DOHH2 (cell line): ENCODE measurements around the gene TMEM109.
"Not testable (repeated sequence)": the region's sequence is repeated elsewhere in the genome, so short reads cannot be mapped to it uniquely, and the experiment has no call there.

Experiments
- H3F3A ChIP-seq: fragments of 200-600 bp; sonication (generic), shearing (Covaris generic); 2 replicates; pipeline ENCODE4 v1.6.0; 2016; ENCODE audit warnings: antibody characterized with exemption, mild to moderate bottlenecking; ENCODE audit not compliant: control insufficient read depth, insufficient read depth
- H3K27ac ChIP-seq: fragments of 200-600 bp; sonication (generic); 2 replicates; pipeline ENCODE4 v1.5.1; 2014; ENCODE audit warnings: low read depth, mild to moderate bottlenecking, low read length, moderate library complexity
- H3K27me3 ChIP-seq: fragments of 200-600 bp; sonication (generic); 2 replicates; pipeline ENCODE4 v1.6.1; 2014; ENCODE audit warnings: mild to moderate bottlenecking, low read length, mixed read lengths; ENCODE audit not compliant: control insufficient read depth
- H3K36me3 ChIP-seq: fragments of 200-600 bp; sonication (generic); 2 replicates; pipeline ENCODE4 v1.6.1; 2014; ENCODE audit warnings: mild to moderate bottlenecking, low read length, moderate library complexity, mixed read lengths; ENCODE audit not compliant: control insufficient read depth
- H3K4me1 ChIP-seq: fragments of 200-600 bp; sonication (generic); 2 replicates; pipeline ENCODE4 v1.6.1; 2014; ENCODE audit warnings: mild to moderate bottlenecking, low read length, mixed read lengths; ENCODE audit not compliant: control insufficient read depth
- H3K4me2 ChIP-seq: fragments of 200-600 bp; sonication (generic); 2 replicates; pipeline ENCODE4 v1.6.0; 2014; ENCODE audit warnings: mild to moderate bottlenecking, low read length, moderate library complexity
- H3K4me3 ChIP-seq: fragments of 200-600 bp; sonication (generic); 2 replicates; pipeline ENCODE4 v1.5.1; 2014; ENCODE audit warnings: mild to moderate bottlenecking, low read length, mixed read lengths
- H3K79me2 ChIP-seq: fragments of 200-600 bp; sonication (generic); 2 replicates; pipeline ENCODE4 v1.6.1; 2014; ENCODE audit warnings: mild to moderate bottlenecking, low read length, mixed read lengths; ENCODE audit not compliant: control insufficient read depth
- H3K9me2 ChIP-seq: fragments of 200-600 bp; sonication (generic); replicated peaks from 2 replicates; pipeline ENCODE4 v1.6.1; 2014; ENCODE audit warnings: mild to moderate bottlenecking, low read length, mixed read lengths; ENCODE audit not compliant: control insufficient read depth
- H3K9me3 ChIP-seq: fragments of 200-600 bp; sonication (generic); 2 replicates; pipeline ENCODE4 v1.6.1; 2014; ENCODE audit warnings: antibody characterized with exemption, low read length, mixed read lengths; ENCODE audit not compliant: control insufficient read depth, insufficient read depth
- H4K20me1 ChIP-seq: fragments of 200-600 bp; sonication (generic); 2 replicates; pipeline ENCODE4 v1.6.0; 2014; ENCODE audit warnings: low read depth, mild to moderate bottlenecking, antibody characterized with exemption, low read length, moderate library complexity; ENCODE audit not compliant: control insufficient read depth, insufficient read depth
- EZH2phosphoT487 ChIP-seq: fragments of 200-600 bp; sonication (generic); IDR thresholded peaks from 2 replicates; pipeline ENCODE4 v1.6.1; 2017; ENCODE audit warnings: borderline replicate concordance, mild to moderate bottlenecking, antibody characterized with exemption, low read length, moderate library complexity, mixed read lengths
- TF ChIP-seq, protein P1 (sequence below): fragments of 200-600 bp; sonication (generic); IDR thresholded peaks from one replicate; pipeline ENCODE4 v1.5.1; 2014; ENCODE audit warnings: antibody characterized with exemption, mild to moderate bottlenecking, low read depth, low read length; ENCODE audit not compliant: poor library complexity, severe bottlenecking

TMEM109 gene

DNA sequence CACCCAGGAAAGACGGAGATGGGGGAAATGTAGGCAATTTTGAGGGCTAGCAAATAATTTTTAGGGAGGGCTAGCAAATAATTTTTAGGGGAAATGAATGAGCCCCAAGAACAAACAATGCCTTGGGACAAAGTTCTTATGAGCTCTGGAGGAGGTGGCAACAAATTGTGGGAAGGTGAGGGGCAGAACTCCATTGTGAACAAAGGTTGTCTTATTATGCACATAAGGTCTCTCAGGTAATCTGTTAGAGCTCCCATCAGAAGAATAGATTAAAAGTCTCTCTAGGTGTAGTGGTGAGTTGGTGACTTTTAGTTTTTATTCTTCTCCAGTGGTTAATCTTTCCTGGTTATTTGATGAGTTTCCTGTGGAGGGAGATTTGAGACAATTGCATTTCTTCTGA lies 5.2 kb upstream of the TMEM109 start:
- Histone ChIP-seq H3K4me2 (no peak overlapping the region), H3F3A (peaks cover 11% of the 10 kb centered on the region)
- no peak for TF ChIP-seq EZH2phosphoT487
- TF ChIP-seq, protein P1, sequence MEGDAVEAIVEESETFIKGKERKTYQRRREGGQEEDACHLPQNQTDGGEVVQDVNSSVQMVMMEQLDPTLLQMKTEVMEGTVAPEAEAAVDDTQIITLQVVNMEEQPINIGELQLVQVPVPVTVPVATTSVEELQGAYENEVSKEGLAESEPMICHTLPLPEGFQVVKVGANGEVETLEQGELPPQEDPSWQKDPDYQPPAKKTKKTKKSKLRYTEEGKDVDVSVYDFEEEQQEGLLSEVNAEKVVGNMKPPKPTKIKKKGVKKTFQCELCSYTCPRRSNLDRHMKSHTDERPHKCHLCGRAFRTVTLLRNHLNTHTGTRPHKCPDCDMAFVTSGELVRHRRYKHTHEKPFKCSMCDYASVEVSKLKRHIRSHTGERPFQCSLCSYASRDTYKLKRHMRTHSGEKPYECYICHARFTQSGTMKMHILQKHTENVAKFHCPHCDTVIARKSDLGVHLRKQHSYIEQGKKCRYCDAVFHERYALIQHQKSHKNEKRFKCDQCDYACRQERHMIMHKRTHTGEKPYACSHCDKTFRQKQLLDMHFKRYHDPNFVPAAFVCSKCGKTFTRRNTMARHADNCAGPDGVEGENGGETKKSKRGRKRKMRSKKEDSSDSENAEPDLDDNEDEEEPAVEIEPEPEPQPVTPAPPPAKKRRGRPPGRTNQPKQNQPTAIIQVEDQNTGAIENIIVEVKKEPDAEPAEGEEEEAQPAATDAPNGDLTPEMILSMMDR = no peak

DNA sequence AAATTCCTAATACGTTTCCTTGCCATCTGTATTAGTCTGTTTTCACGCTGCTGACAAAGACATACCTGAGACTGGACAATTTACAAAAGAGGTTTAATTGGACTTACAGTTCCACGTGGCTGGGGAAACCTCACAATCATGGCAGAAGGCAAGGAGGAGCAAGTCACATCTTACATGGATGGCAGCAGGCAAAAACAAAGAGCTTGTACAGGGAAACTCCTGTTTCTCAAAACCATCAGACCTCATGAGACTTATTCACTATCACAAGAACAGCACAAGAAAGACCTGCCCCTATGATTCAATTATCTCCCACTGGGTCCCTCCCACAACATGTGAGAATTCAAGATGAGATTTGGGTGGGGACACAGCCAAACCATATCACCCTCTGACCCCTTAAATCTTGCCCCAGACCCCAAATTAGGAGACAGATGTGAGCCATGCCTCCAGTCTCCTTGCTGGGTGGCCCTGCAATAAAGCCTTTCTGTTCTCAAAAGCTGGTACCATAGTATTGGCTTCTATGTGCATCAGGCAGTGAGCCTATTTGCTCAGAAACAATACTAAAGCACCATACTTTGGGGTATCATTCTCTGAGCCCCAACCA lies 4.2 kb upstream of the TMEM109 start:
- peak overlapping the region; percentile 71 for H3K4me2 ChIP-seq
- H3K4me1 ChIP-seq = peaks cover 56% of the 10 kb centered on the region
- H4K20me1 ChIP-seq, H3K9me2 ChIP-seq, H3K27me3 ChIP-seq: not testable (repeated sequence)
- peaks cover 23% of the 10 kb centered on the region for H3K79me2 ChIP-seq
- H3K9me3 ChIP-seq = peaks cover 11% of the 10 kb centered on the region
- H3K27ac ChIP-seq = peak overlapping the region; percentile 63
- peaks cover 20% of the 10 kb centered on the region for H3K36me3 ChIP-seq
- H3K4me3 ChIP-seq = peak overlapping the region; percentile 62
- peaks cover 11% of the 10 kb centered on the region for H3F3A ChIP-seq

More for the DNA sequence above, 5.2 kb upstream of the TMEM109 start:
- H3K36me3 ChIP-seq = peaks cover 30% of the 10 kb centered on the region
- H3K27ac ChIP-seq = no peak overlapping the region
- H3K27me3 ChIP-seq = no peaks in the 10 kb centered on the region
- H3K4me1 ChIP-seq = peaks cover 65% of the 10 kb centered on the region
- peaks cover 25% of the 10 kb centered on the region for H3K79me2 ChIP-seq
- no peak overlapping the region for H3K4me3 ChIP-seq
- no peaks in the 10 kb centered on the region for H3K9me2 ChIP-seq
- H4K20me1 ChIP-seq = peaks cover 11% of the 10 kb centered on the region
- peaks cover 11% of the 10 kb centered on the region for H3K9me3 ChIP-seq

- Histone ChIP-seq H3K9me3 (peaks cover 11% of the 10 kb centered on the region), H3F3A (peaks cover 11% of the 10 kb centered on the region), H3K27ac (peak overlapping the region; percentile 63), H3K36me3 (peaks cover 15% of the 10 kb centered on the region), H3K27me3 (no peaks in the 10 kb centered on the region), H3K9me2 (no peaks in the 10 kb centered on the region), H3K4me1 (peaks cover 51% of the 10 kb centered on the region), H4K20me1 (peaks cover under 1% of the 10 kb centered on the region; the same call in 1 of the 2 replicates), H3K4me2 (peak overlapping the region; percentile 71), H3K4me3 (peak overlapping the region; percentile 62), H3K79me2 (peaks cover 23% of the 10 kb centered on the region)
- TF ChIP-seq EZH2phosphoT487 = no peak
- TF ChIP-seq, protein P1 = no peak
Measured at GRCh38 chr11:60910281-60910687, 3.7 kb upstream of the TMEM109 start.

- Histone ChIP-seq H3K79me2 (peaks cover 23% of the 10 kb centered on the region), H3K4me2 (peak overlapping the region; percentile 71), H3K27ac (peak overlapping the region; percentile 63), H3K27me3 (no peaks in the 10 kb centered on the region), H3K4me1 (peaks cover 54% of the 10 kb centered on the region), H3K36me3 (peaks cover 12% of the 10 kb centered on the region), H3K9me2 (no peaks in the 10 kb centered on the region), H3K4me3 (peak overlapping the region; percentile 62), H4K20me1 (no peaks in the 10 kb centered on the region), H3F3A (peaks cover 11% of the 10 kb centered on the region), H3K9me3 (peaks cover 11% of the 10 kb centered on the region)
- TF ChIP-seq, protein P1 = peak; percentile 20
- TF ChIP-seq EZH2phosphoT487 = no peak
Measured at GRCh38 chr11:60910711-60911380, 3.1 kb upstream of the TMEM109 start.
